Upper lobe of left lung (tissue), 4 donors: ENCODE data around the gene SGCD.

Source experiments
- POLR2AphosphoS5 ChIP-seq, 2 donors: sonication (generic); formaldehyde crosslinking; IDR thresholded peaks; one replicate each; pipeline ENCODE4 v1.5.1; 2017; ENCODE audit warnings: antibody characterized with exemption in 2 of 2
- TF ChIP-seq, protein P1 (sequence below), 6 experiments: fragments of 450-650 bp in 4 of 6; fragments of 200-600 bp in 2 of 6; sonication (generic) in 2 of 6; IDR thresholded peaks; one replicate each; pipeline ENCODE4 v1.5.1; 2016 to 2019; ENCODE audit warnings: antibody characterized with exemption in 6 of 6

DNA sequence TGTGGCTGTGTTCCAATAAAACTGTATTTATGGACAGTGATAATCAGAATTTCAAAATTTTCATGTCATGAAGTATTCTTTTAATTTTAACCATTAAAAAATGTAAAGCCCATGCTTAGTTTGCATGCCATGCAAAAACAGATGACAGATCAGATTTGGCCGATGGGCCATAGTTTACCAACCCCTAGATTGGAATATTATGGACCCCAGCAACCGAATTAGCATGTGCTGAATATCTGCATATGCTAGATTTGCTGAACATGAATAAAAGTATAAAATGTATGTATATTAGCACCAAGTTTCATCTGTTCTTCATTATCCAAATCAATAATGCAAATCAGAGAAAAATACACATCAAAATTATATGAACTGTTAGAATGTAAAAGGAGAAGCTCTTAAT lies 364.6 kb downstream of the SGCD start:
- TF ChIP-seq, protein P1, sequence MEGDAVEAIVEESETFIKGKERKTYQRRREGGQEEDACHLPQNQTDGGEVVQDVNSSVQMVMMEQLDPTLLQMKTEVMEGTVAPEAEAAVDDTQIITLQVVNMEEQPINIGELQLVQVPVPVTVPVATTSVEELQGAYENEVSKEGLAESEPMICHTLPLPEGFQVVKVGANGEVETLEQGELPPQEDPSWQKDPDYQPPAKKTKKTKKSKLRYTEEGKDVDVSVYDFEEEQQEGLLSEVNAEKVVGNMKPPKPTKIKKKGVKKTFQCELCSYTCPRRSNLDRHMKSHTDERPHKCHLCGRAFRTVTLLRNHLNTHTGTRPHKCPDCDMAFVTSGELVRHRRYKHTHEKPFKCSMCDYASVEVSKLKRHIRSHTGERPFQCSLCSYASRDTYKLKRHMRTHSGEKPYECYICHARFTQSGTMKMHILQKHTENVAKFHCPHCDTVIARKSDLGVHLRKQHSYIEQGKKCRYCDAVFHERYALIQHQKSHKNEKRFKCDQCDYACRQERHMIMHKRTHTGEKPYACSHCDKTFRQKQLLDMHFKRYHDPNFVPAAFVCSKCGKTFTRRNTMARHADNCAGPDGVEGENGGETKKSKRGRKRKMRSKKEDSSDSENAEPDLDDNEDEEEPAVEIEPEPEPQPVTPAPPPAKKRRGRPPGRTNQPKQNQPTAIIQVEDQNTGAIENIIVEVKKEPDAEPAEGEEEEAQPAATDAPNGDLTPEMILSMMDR (IDR thresholded peaks at IDR 0.05): no peak
- no peak for TF ChIP-seq POLR2AphosphoS5 (IDR thresholded peaks at IDR 0.05)
